ENCODE data around the gene PPP4C. TPM values are rescaled to one million over a fixed set of nuclear protein-coding genes. Genes with fewer than 3 reads are reported as not detected.
A peak's percentile ranks its signal among the peaks of the same experiment; 100 is the strongest.
"Not testable (repeated sequence)": the region's sequence is repeated elsewhere in the genome, so short reads cannot be mapped to it uniquely, and the experiment has no call there.

PPP4C gene
- total RNA-seq, 2 donors from 2014 or later, result 111 to 156 TPM

GRCh38 chr16:30113031-30113710 lies 37.4 kb downstream of the PPP4C start, which contains the start of gene GDPD3:
TSS of gene GDPD3 (minus strand) at chr16:30113537. CDS start at chr16:30113478, 59 bp downstream.
- H3K9me3 ChIP-seq, result no peaks in the 10 kb centered on the region
- peaks cover 25% of the 10 kb centered on the region for H3K4me1 ChIP-seq
- peaks cover 7% of the 10 kb centered on the region for H3K36me3 ChIP-seq
- peak within 1 kb of the TSS; percentile 79 for H3K27ac ChIP-seq
- peak within 1 kb of the TSS; percentile 1 to 78 for H3K9ac ChIP-seq (ENCODE audit: low read depth in 2 of 2, low read length in 2 of 2)
- TF ChIP-seq CTCF (IDR thresholded peaks at IDR 0.05), result no peak
- intact Hi-C loops (cut with DNase I), result no loop called here
- no peaks in the 10 kb centered on the region for H3K27me3 ChIP-seq
- peak; percentile 90 for DNase-seq
- H3K4me3 ChIP-seq, result no peak within 1 kb of the TSS

- Histone ChIP-seq H3K9me3 (no peaks in the 10 kb centered on the region), H3K4me1 (peaks cover 28% of the 10 kb centered on the region), H3K9ac (ENCODE audit: low read depth in 2 of 2, low read length in 2 of 2) (peak overlapping the region; percentile 1 to 78), H3K4me3 (no peak overlapping the region), H3K36me3 (peaks cover 7% of the 10 kb centered on the region), H3K27me3 (no peaks in the 10 kb centered on the region), H3K27ac (peak overlapping the region; percentile 79)
- peak; percentile 24 for DNase-seq
- intact Hi-C loops (cut with DNase I), result no loop called here
- TF ChIP-seq CTCF (IDR thresholded peaks at IDR 0.05), result no peak
These were observed 38.0 kb downstream of the PPP4C start for GRCh38 chr16:30113711-30114333.

GRCh38 chr16:30114411-30114810 lies 38.6 kb downstream of the PPP4C start:
- Histone ChIP-seq H3K4me1 (peaks cover 28% of the 10 kb centered on the region), H3K9me3 (no peaks in the 10 kb centered on the region), H3K36me3 (peaks cover 7% of the 10 kb centered on the region), H3K27me3 (no peaks in the 10 kb centered on the region), H3K4me3 (no peak overlapping the region), H3K9ac (ENCODE audit: low read depth in 2 of 2, low read length in 2 of 2) (peak overlapping the region in 1 of 2 donors; percentile 78), H3K27ac (peak overlapping the region; percentile 79)
- DNase-seq, result peak; percentile 32
- no peak for TF ChIP-seq CTCF (IDR thresholded peaks at IDR 0.05)
- intact Hi-C loops (cut with DNase I), result no loop called here

GRCh38 chr16:30114833-30115232 lies 39.0 kb downstream of the PPP4C start:
- H3K9ac ChIP-seq (ENCODE audit: low read depth in 2 of 2, low read length in 2 of 2), result peak overlapping the region; percentile 18 to 48
- peaks cover 28% of the 10 kb centered on the region for H3K4me1 ChIP-seq
- H3K27me3 ChIP-seq; intact Hi-C loops (cut with DNase I); H3K36me3 ChIP-seq; H3K9me3 ChIP-seq; DNase-seq; H3K4me3 ChIP-seq: not testable (repeated sequence)
- peak overlapping the region; percentile 79 for H3K27ac ChIP-seq

GRCh38 chr16:30115238-30115637 lies 39.4 kb downstream of the PPP4C start:
- H3K27ac ChIP-seq, result peak overlapping the region; percentile 79
- DNase-seq, result peak; percentile 90
- H3K9me3 ChIP-seq, result no peaks in the 10 kb centered on the region
- TF ChIP-seq CTCF (IDR thresholded peaks at IDR 0.05), result no peak
- intact Hi-C loops (cut with DNase I), result no loop called here
- peaks cover 28% of the 10 kb centered on the region for H3K4me1 ChIP-seq
- no peaks in the 10 kb centered on the region for H3K27me3 ChIP-seq
- H3K36me3 ChIP-seq, result peaks cover 7% of the 10 kb centered on the region
- H3K9ac ChIP-seq (ENCODE audit: low read depth in 2 of 2, low read length in 2 of 2), result peak overlapping the region in 1 of 2 donors; percentile 48
- no peak overlapping the region for H3K4me3 ChIP-seq

All from colonic mucosa (tissue), 4 donors.